Karpas-422 (cell line): Measurements from ENCODE around the gene SYK. TPM values are rescaled to one million over a fixed set of nuclear protein-coding genes. Genes with fewer than 3 reads are reported as not detected.

Source experiments
- DNase-seq: peaks from one replicate; pipeline ENCODE4 v3.0.0-alpha.2; 2015
- H2AFZ ChIP-seq: fragments of 200-600 bp; sonication (generic); 2 replicates; pipeline ENCODE4 v1.6.1; 2014; ENCODE audit warnings: antibody characterized with exemption, low read length, mixed read lengths
- H3K27ac ChIP-seq: fragments of 200-600 bp; sonication (generic); 2 replicates; pipeline ENCODE4 v1.5.1; 2014; ENCODE audit warnings: mild to moderate bottlenecking, low read length, moderate library complexity
- H3K27me3 ChIP-seq: fragments of 200-600 bp; sonication (generic); 2 replicates; pipeline ENCODE4 v1.6.1; 2014; ENCODE audit warnings: low read length, mixed read lengths
- H3K36me3 ChIP-seq: fragments of 200-600 bp; sonication (generic); 2 replicates; pipeline ENCODE4 v1.6.1; 2014; ENCODE audit warnings: low read length, mixed read lengths; ENCODE audit not compliant: insufficient read depth
- H3K4me1 ChIP-seq: fragments of 200-600 bp; sonication (generic); 2 replicates; pipeline ENCODE4 v1.6.1; 2014; ENCODE audit warnings: mild to moderate bottlenecking, low read length, mixed read lengths
- H3K4me2 ChIP-seq: fragments of 200-600 bp; sonication (generic); 2 replicates; pipeline ENCODE4 v1.6.1; 2014; ENCODE audit warnings: low read length, low read depth, mild to moderate bottlenecking; ENCODE audit not compliant: poor library complexity, severe bottlenecking
- H3K4me3 ChIP-seq: fragments of 200-600 bp; sonication (generic); 2 replicates; pipeline ENCODE4 v1.5.1; 2014; ENCODE audit warnings: mild to moderate bottlenecking, antibody characterized with exemption, low read length, mixed read lengths
- H3K79me2 ChIP-seq: fragments of 200-600 bp; sonication (generic); 2 replicates; pipeline ENCODE4 v1.6.1; 2014; ENCODE audit warnings: mild to moderate bottlenecking, low read length, mixed read lengths
- H3K9ac ChIP-seq: fragments of 200-600 bp; sonication (generic); 2 replicates; pipeline ENCODE4 v1.6.0; 2014; ENCODE audit warnings: low read length
- H3K9me2 ChIP-seq: fragments of 200-600 bp; sonication (generic), shearing (Covaris generic); replicated peaks from 2 replicates; pipeline ENCODE4 v1.6.0; 2014; ENCODE audit warnings: mild to moderate bottlenecking, low read length, moderate library complexity; ENCODE audit not compliant: insufficient read depth
- H3K9me3 ChIP-seq: fragments of 300-700, 200-600 bp; sonication (generic); 2 replicates; pipeline ENCODE4 v1.6.1; 2014; ENCODE audit warnings: low read length, mixed read lengths
- H4K20me1 ChIP-seq: fragments of 200-600 bp; sonication (generic); 2 replicates; pipeline ENCODE4 v1.6.1; 2014; ENCODE audit warnings: mild to moderate bottlenecking, antibody characterized with exemption, low read length, low read depth; ENCODE audit not compliant: insufficient read depth
- total RNA-seq: library from RNA; depleted of rRNA; stranded (reverse); fragments of >200 nt; shearing (Covaris generic); gene quantifications from 2 replicates; pipeline ENCODE4 v1.2.3, GENCODE V29; 2014; ENCODE audit warnings: low replicate concordance

SYK gene
- total RNA-seq, 1 experiment from 2014 or later, result 151 TPM

- Histone ChIP-seq H3K4me1 (peaks cover 27% of the 10 kb centered on the region), H4K20me1 (peaks cover 3% of the 10 kb centered on the region; the same call in 1 of the 2 replicates), H3K4me2 (no peak overlapping the region), H3K27ac (peak overlapping the region; percentile 60), H3K9me2 (no peaks in the 10 kb centered on the region), H2AFZ (no peak overlapping the region), H3K9me3 (no peaks in the 10 kb centered on the region), H3K36me3 (peaks cover 84% of the 10 kb centered on the region), H3K4me3 (no peak overlapping the region), H3K27me3 (no peaks in the 10 kb centered on the region), H3K9ac (no peak overlapping the region), H3K79me2 (peaks cover 20% of the 10 kb centered on the region; the same call in 1 of the 2 replicates)
- no peak for DNase-seq
Observed at GRCh38 chr9:90869361-90869760, 67.7 kb downstream of the SYK start.

GRCh38 chr9:90870621-90871326, 69.2 kb downstream of the SYK start:
- Histone ChIP-seq H3K27ac (peak overlapping the region; percentile 56), H4K20me1 (peaks cover 3% of the 10 kb centered on the region; the same call in 1 of the 2 replicates), H3K4me2 (no peak overlapping the region), H3K79me2 (peaks cover 20% of the 10 kb centered on the region; the same call in 1 of the 2 replicates), H3K27me3 (no peaks in the 10 kb centered on the region), H3K9ac (no peak overlapping the region), H3K4me3 (no peak overlapping the region), H3K9me2 (no peaks in the 10 kb centered on the region), H3K36me3 (peaks cover 81% of the 10 kb centered on the region), H2AFZ (no peak overlapping the region), H3K4me1 (peaks cover 27% of the 10 kb centered on the region), H3K9me3 (no peaks in the 10 kb centered on the region)
- DNase-seq, result peak; percentile 84

DNA sequence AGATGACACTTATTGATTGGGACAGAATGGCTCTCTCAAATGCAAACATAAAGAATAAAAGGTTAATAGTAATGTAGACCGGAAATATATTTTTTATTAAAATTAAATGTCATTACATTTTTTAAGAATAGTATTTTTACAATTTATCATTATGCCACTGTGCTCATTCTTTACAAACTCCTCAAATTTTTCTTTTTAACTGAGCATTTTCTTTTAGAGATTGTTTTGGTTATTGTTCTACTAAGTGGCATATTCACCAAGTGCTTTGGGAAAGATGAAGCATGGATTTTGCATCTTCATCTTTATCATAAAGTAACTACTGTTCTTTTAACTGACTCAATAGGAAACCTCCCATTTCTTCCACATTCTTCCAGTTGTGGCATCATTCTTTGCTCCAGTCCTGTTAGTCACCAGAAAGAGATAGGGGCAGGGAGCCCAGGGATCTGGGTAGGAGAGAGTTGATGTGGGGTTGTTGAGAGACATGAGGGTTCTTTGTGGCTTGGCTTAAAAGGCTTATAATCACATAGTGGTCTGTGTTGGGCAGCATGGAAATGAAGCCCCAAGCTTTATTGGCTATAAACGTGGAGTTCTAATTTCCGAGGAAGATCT, 69.8 kb downstream of the SYK start:
- H3K27ac ChIP-seq, result 0 out of 2 replicates have a peak overlapping the region, but pooled peaks have one; percentile 4
- H3K27me3 ChIP-seq, result no peaks in the 10 kb centered on the region
- no peak overlapping the region for H3K9ac ChIP-seq
- H3K36me3 ChIP-seq, result peaks cover 82% of the 10 kb centered on the region
- peaks cover 27% of the 10 kb centered on the region for H3K4me1 ChIP-seq
- no peak overlapping the region for H3K4me3 ChIP-seq
- no peak overlapping the region for H3K4me2 ChIP-seq
- H4K20me1 ChIP-seq, result peaks cover 3% of the 10 kb centered on the region; the same call in 1 of the 2 replicates
- H3K9me3 ChIP-seq, result no peaks in the 10 kb centered on the region
- H3K9me2 ChIP-seq, result no peaks in the 10 kb centered on the region
- H2AFZ ChIP-seq, result no peak overlapping the region
- H3K79me2 ChIP-seq, result peaks cover 20% of the 10 kb centered on the region; the same call in 1 of the 2 replicates
- no peak for DNase-seq

DNA sequence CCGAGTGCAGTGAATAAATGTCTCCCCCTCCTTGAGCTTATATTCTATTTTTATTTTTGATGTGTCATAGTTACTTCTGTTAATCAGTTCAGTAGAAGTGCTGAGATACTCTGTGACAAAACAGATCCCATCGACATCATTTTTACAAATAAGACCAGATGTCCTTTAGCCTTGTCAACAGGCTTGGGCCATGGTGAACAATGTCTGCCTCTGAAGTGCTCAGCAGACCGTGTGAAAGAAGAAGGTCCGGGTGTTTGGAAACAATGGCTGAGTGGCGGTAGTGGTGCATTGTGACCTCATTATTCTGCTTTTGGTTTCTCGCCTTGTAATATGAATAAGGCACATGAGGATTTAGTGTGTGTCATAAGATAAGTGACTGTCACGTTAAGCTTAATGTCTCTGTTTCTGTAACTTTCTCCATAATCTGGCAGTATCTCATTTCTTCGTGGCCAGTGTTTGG, 71.2 kb downstream of the SYK start:
- H3K79me2 ChIP-seq, result peaks cover 20% of the 10 kb centered on the region; the same call in 1 of the 2 replicates
- no peak overlapping the region for H3K9ac ChIP-seq
- no peaks in the 10 kb centered on the region for H3K9me3 ChIP-seq
- no peak overlapping the region for H3K4me2 ChIP-seq
- peaks cover 21% of the 10 kb centered on the region for H3K4me1 ChIP-seq
- H3K27ac ChIP-seq, result no peak overlapping the region
- no peak overlapping the region for H3K4me3 ChIP-seq
- no peak for DNase-seq
- no peaks in the 10 kb centered on the region for H3K27me3 ChIP-seq
- no peaks in the 10 kb centered on the region for H3K9me2 ChIP-seq
- H2AFZ ChIP-seq, result no peak overlapping the region
- no peaks in the 10 kb centered on the region for H4K20me1 ChIP-seq
- peaks cover 82% of the 10 kb centered on the region for H3K36me3 ChIP-seq

DNA sequence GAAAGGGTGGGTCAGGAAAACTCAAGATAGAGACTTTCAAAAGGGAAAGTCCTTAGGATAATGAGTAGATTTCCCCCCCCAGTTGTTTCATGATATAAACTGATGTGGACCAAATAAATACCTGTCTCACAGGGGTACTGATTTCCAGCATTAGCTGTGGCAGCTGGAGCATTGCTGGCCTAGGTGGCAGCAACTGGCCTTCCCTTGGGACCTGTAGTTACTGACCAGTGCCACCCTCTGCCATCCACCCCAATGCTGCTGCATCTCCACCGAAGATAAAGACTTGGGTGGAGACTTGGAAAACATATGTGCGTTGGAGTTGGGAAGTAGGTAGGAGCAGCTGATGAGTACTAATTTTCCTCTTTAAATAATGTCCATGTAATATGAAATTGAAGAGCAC, 71.8 kb downstream of the SYK start:
- no peak overlapping the region for H3K4me3 ChIP-seq
- H3K4me2 ChIP-seq, result no peak overlapping the region
- H3K36me3 ChIP-seq, result peaks cover 82% of the 10 kb centered on the region
- DNase-seq, result no peak
- no peaks in the 10 kb centered on the region for H3K9me2 ChIP-seq
- no peaks in the 10 kb centered on the region for H4K20me1 ChIP-seq
- no peak overlapping the region for H3K27ac ChIP-seq
- peaks cover 15% of the 10 kb centered on the region for H3K4me1 ChIP-seq
- no peaks in the 10 kb centered on the region for H3K9me3 ChIP-seq
- peaks cover 20% of the 10 kb centered on the region; the same call in 1 of the 2 replicates for H3K79me2 ChIP-seq
- H2AFZ ChIP-seq, result no peak overlapping the region
- no peaks in the 10 kb centered on the region for H3K27me3 ChIP-seq
- no peak overlapping the region for H3K9ac ChIP-seq

DNA sequence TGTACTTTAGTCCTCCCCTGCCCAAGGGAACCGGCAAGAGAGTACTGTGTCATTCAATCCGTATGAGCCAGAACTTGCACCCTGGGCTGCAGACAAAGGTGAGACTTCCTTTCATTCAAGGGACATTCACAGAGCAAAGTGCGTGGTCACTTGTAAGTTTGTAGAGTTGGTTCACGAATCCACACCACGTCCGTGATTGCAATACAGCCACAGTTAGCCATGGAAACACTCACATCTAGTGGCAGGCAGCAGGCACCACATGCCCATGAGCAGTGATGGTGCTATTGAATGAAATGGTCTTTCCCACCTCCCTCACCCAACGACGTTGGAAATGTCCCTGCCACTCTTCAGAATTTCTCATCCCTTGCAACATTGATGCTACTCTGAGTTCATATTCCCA, 72.6 kb downstream of the SYK start:
- Histone ChIP-seq H3K27me3 (no peaks in the 10 kb centered on the region), H3K9me3 (no peaks in the 10 kb centered on the region), H3K4me2 (no peak overlapping the region), H3K27ac (no peak overlapping the region), H3K36me3 (peaks cover 84% of the 10 kb centered on the region), H2AFZ (no peak overlapping the region), H3K9me2 (no peaks in the 10 kb centered on the region), H3K9ac (no peak overlapping the region), H3K4me3 (no peak overlapping the region), H3K4me1 (peaks cover 11% of the 10 kb centered on the region; the same call in 1 of the 2 replicates), H4K20me1 (no peaks in the 10 kb centered on the region), H3K79me2 (peaks cover 17% of the 10 kb centered on the region; the same call in 1 of the 2 replicates)
- no peak for DNase-seq

DNA sequence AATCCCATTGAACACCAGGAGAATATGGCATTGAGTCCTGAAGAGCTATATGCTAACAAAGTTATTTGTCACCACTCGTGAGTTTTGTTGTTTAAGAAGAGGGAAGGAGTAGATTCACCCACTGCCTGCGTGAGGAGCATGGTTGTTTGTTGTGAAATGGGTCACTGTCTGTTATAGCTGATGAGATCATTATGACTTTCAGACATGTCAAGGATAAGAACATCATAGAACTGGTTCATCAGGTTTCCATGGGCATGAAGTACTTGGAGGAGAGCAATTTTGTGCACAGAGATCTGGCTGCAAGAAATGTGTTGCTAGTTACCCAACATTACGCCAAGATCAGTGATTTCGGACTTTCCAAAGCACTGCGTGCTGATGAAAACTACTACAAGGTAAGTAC, 76.9 kb downstream of the SYK start:
- peaks cover 91% of the 10 kb centered on the region for H3K36me3 ChIP-seq
- 0 out of 2 replicates have a peak, but pooled peaks cover under 1% of the 10 kb centered on the region for H3K79me2 ChIP-seq
- no peaks in the 10 kb centered on the region for H3K9me2 ChIP-seq
- no peak overlapping the region for H3K9ac ChIP-seq
- peaks cover 10% of the 10 kb centered on the region for H3K4me1 ChIP-seq
- H3K27ac ChIP-seq, result no peak overlapping the region
- H4K20me1 ChIP-seq, result no peaks in the 10 kb centered on the region
- no peaks in the 10 kb centered on the region for H3K27me3 ChIP-seq
- H3K9me3 ChIP-seq, result no peaks in the 10 kb centered on the region
- no peak overlapping the region for H3K4me3 ChIP-seq
- H2AFZ ChIP-seq, result no peak overlapping the region
- H3K4me2 ChIP-seq, result no peak overlapping the region
- no peak for DNase-seq

GRCh38 chr9:90880066-90880465, 78.4 kb downstream of the SYK start:
- no peak for DNase-seq
- no peaks in the 10 kb centered on the region for H3K79me2 ChIP-seq
- no peak overlapping the region for H3K9ac ChIP-seq
- no peaks in the 10 kb centered on the region for H3K9me3 ChIP-seq
- peak overlapping the region; percentile 83 for H3K27ac ChIP-seq
- H4K20me1 ChIP-seq, result no peaks in the 10 kb centered on the region
- H3K36me3 ChIP-seq, result peaks cover 87% of the 10 kb centered on the region
- no peak overlapping the region for H2AFZ ChIP-seq
- H3K9me2 ChIP-seq, result no peaks in the 10 kb centered on the region
- no peak overlapping the region for H3K4me3 ChIP-seq
- H3K4me1 ChIP-seq, result peaks cover 10% of the 10 kb centered on the region
- no peak overlapping the region for H3K4me2 ChIP-seq
- H3K27me3 ChIP-seq, result no peaks in the 10 kb centered on the region
